Measurements from ENCODE around the gene PDE7B. TPM values are rescaled to one million over a fixed set of nuclear protein-coding genes. Genes with fewer than 3 reads are reported as not detected.

Gene PDE7B
- total and polyA plus RNA-seq, 2 of the 4 experiments (the other 2 are of a cell fraction): 7.8 to 12.4 TPM

DNA sequence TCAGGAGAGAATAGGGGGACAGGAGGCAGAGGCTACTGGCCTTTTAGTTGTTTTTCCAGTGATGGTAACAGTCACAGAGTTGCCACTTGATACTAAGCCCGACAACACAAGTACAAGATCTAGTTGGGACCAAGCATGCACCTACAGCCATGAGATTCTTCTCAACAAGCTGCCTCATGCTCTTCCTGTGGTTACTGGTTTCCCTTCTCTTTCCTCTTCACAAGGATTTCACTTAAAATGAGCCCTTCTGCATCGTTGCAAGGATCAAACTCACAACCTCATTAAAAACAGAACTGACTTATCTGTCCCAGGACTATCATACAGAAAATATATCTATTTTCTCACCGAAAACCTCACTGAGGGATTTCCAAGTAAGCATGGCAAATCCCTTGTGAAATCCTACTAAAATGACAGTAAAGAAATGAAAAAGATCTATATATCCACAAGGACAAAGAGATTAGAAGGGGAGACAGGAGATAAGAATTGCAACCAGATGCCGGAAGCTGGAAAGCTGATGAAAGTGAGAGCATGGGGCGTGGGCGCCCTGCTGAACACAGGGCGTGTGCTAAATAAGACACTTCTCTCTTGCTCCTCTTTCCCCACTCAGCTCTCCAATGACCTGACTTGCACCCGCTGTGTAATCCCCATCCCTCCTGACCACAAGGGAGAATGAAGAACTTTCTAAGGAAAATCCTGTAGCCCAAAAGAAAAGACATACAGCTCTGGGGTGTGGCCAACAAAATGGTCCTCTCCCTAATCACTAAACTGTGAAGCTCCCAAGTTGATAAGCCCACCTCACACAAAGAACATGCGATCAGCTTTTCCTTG is 385.2 kb downstream of the PDE7B start:
- Histone ChIP-seq H3K14ac (replicated peaks; ENCODE audit: low read depth, low read length) (no peak overlapping the region), H2BK15ac (ENCODE audit: low read depth, low read length) (no peak overlapping the region; the same call in 2 of the 3 replicates), H2AK5ac (ENCODE audit: low read depth, low read length) (no peak overlapping the region), H4K5ac (ENCODE audit: low read depth, low read length) (no peak overlapping the region), H3K27ac (ENCODE audit: insufficient read depth, low read length) (no peak overlapping the region), H3K9ac (ENCODE audit: low read depth, low read length) (no peak overlapping the region), H3K36me3 (ENCODE audit: control insufficient read depth, insufficient read depth, low read length) (no peaks in the 10 kb centered on the region), H4K8ac (ENCODE audit: low read depth in 2 of 2, low read length in 2 of 2) (no peak overlapping the region), H2AK9ac (replicated peaks; ENCODE audit: low read depth, low read length, poor library complexity) (no peak overlapping the region), H3K4me3 (ENCODE audit: insufficient read depth, low read depth, low read length) (no peak overlapping the region), H3K9me1 (ENCODE audit: insufficient read depth, low read length) (no peaks in the 10 kb centered on the region), H2BK20ac (ENCODE audit: low read depth, low read length) (no peak overlapping the region; the same call in 1 of the 2 replicates), H3K4me2 (ENCODE audit: low read depth, low read length) (no peak overlapping the region), H3K4me1 (ENCODE audit: control insufficient read depth, insufficient read depth, low read length) (peaks cover 9% of the 10 kb centered on the region), H2AFZ (replicated peaks; ENCODE audit: low read length, poor library complexity) (no peak overlapping the region), H3K9me3 (ENCODE audit: control insufficient read depth, insufficient read depth, low read length) (no peaks in the 10 kb centered on the region), H2BK120ac (ENCODE audit: low read depth, low read length) (no peak overlapping the region), H4K91ac (ENCODE audit: insufficient read depth, low read depth, low read length) (no peak overlapping the region), H3K23ac (ENCODE audit: low read depth, low read length) (no peak overlapping the region), H3K4ac (ENCODE audit: low read depth, low read length) (no peak overlapping the region), H3K79me1 (ENCODE audit: low read depth in 1 of 2, low read length in 2 of 2) (peaks cover 0 to 12% of the 10 kb centered on the region in 2 experiments; a peak in 2 of 4 replicates), H2BK5ac (ENCODE audit: low read depth, low read length, poor library complexity, severe bottlenecking) (no peak overlapping the region), H3K56ac (ENCODE audit: extremely low read depth, insufficient read depth, low read length) (no peak overlapping the region), H3K18ac (ENCODE audit: low read depth, low read length) (no peak overlapping the region; the same call in 1 of the 2 replicates), H3K27me3 (ENCODE audit: control insufficient read depth, insufficient read depth, low read length) (no peaks in the 10 kb centered on the region), H4K20me1 (ENCODE audit: insufficient read depth, low read length) (no peaks in the 10 kb centered on the region)
- 90% methylated on average over 2 of the region's 9 CpGs; no CpG with 5 or more reads in 1 of the 2 experiments for WGBS, 2 experiments (ENCODE audit: extremely low coverage in 2 of 2, insufficient read length in 1 of 2)
- no peak for DNase-seq
- intact Hi-C loops (cut with micrococcal nuclease): no loop called here
- ChIA-PET CTCF (no interaction called here), POLR2A (ENCODE audit: unreplicated experiment) (no interaction called here)
- BruUV-seq (replicated peaks): no TSS peak
- in situ Hi-C loops (cut with MboI; ENCODE audit: low sequenced_read_pairs): no loop called here
- TF ChIP-seq BHLHE40 (IDR thresholded peaks at IDR 0.05; ENCODE audit: low read depth, low read length) (no peak), FOS (IDR thresholded peaks at IDR 0.05; ENCODE audit: low read depth, low read length) (no peak), POLR2A (IDR thresholded peaks at IDR 0.05; ENCODE audit: low read depth, low read length) (no peak), SMC3 (IDR thresholded peaks at IDR 0.05; ENCODE audit: low read depth, low read length) (no peak), CHD1 (IDR thresholded peaks at IDR 0.05; ENCODE audit: low read depth, low read length) (no peak)
- TF ChIP-seq, protein P1, sequence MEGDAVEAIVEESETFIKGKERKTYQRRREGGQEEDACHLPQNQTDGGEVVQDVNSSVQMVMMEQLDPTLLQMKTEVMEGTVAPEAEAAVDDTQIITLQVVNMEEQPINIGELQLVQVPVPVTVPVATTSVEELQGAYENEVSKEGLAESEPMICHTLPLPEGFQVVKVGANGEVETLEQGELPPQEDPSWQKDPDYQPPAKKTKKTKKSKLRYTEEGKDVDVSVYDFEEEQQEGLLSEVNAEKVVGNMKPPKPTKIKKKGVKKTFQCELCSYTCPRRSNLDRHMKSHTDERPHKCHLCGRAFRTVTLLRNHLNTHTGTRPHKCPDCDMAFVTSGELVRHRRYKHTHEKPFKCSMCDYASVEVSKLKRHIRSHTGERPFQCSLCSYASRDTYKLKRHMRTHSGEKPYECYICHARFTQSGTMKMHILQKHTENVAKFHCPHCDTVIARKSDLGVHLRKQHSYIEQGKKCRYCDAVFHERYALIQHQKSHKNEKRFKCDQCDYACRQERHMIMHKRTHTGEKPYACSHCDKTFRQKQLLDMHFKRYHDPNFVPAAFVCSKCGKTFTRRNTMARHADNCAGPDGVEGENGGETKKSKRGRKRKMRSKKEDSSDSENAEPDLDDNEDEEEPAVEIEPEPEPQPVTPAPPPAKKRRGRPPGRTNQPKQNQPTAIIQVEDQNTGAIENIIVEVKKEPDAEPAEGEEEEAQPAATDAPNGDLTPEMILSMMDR (conservative IDR thresholded peaks at IDR 0.05; ENCODE audit: low read depth, low read length): no peak
- ATAC-seq (ENCODE audit: low read depth): no peak
- dilution Hi-C loops (cut with HindIII; ENCODE audit: low sequenced_read_pairs, unreplicated experiment): no loop called here
